ENCODE measurements around the gene ANXA9.

GRCh38 chr1:150995460-150995859 is 13.4 kb downstream of the ANXA9 start:
- TF ChIP-seq CTCF (IDR thresholded peaks at IDR 0.05 in 8 of 11, conservative IDR thresholded peaks at IDR 0.05 in 3 of 11) (no peak), POLR2AphosphoS5 (IDR thresholded peaks at IDR 0.05) (no peak)

Measured in spleen (tissue), 7 donors.